ENCODE results near the gene DSG1.
"Not testable (repeated sequence)": the region's sequence is repeated elsewhere in the genome, so short reads cannot be mapped to it uniquely, and the experiment has no call there.

The DSG1 gene

GRCh38 chr18:31317860-31318259 is at the start of gene DSG1:
Gene DSG1 (plus strand): TSS chr18:31318160. CDS start chr18:31318301, 141 bp downstream.
- no peak for DNase-seq

GRCh38 chr18:31268985-31269406 is 49.0 kb upstream of the DSG1 start:
- DNase-seq: no peak

GRCh38 chr18:31269566-31269965 is 48.4 kb upstream of the DSG1 start:
- DNase-seq: no peak

DNA sequence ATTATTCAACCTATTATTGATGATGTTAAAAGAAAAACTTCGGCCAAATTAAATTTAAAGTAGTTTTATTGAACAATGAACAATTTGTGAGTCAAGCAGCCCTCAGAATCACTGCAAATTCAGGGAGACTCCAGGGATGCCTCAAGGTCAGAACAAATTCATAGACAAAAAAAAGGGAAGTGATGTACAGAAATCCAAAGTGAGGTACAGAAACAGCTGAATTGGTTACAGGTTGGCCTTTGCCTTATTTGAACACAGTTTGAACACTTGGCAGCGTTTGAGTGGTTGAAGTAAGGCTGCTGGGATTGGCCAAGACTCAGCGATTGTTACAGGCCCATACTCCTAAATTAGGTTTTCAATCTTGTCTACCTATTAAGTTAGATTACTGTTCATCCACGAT is 47.4 kb upstream of the DSG1 start:
- no peak for DNase-seq

DNA sequence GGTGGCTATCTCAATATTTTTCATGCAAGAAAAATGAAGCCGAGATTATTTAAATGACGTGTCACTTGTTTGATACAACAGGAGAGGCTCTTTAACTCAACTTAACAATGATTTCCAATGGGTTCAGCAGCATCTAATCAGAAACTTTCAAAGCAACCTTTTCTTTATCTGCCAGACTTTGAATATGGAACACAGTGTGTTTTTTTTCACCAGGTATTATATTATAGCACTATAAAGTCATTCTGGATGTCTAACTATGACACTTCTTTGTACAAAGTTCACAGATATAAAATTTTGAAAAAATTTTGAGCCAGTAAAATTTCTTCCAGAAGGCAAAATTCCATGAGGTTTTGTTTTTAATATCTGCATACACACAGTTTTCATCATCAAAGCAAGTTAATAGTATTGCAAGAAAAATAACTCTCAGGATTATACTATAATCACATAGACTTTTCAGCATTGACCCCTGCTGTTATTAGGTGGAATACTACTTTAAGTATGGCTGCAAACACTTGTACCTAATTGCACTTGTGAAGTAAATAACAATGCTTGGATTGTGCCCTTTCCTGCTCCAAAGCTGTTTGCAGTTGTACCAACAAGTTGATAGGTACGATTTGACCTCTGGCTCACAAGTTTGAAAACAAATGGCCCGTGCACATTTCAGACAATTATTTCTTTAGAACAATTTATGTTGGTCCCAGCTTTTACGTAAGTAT is 44.0 kb upstream of the DSG1 start:
- DNase-seq: no peak

- no peak for DNase-seq
Observed at GRCh38 chr18:31274931-31275330, 43.0 kb upstream of the DSG1 start.

GRCh38 chr18:31275722-31276463 is 42.1 kb upstream of the DSG1 start:
- no peak for DNase-seq

- no peak for DNase-seq
Observed at GRCh38 chr18:31278609-31279071, 39.3 kb upstream of the DSG1 start.

- no peak for DNase-seq
Observed at GRCh38 chr18:31280502-31280901, 37.5 kb upstream of the DSG1 start.

- no peak for DNase-seq
Observed at GRCh38 chr18:31281437-31281836, 36.5 kb upstream of the DSG1 start.

DNA sequence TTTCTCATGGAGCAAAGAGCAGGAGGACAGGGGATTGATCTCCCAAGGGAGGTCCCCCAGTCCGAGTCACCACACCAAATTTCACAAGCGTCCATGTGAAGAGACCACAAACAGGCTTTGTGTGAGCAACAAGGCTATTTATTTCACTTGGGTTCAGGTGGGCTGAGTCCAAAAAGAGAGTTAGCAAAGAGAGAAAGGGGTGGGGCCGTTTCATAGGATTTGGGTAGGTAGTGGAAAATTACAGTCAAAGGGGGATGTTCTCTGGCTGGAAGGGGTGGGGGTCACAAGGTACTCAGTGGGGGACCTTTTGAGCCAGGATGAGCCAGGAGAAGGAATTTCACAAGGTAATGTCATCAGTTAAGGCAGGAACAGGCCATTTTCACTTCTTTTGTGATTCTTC is 28.5 kb upstream of the DSG1 start:
- DNase-seq: not testable (repeated sequence)

DNA sequence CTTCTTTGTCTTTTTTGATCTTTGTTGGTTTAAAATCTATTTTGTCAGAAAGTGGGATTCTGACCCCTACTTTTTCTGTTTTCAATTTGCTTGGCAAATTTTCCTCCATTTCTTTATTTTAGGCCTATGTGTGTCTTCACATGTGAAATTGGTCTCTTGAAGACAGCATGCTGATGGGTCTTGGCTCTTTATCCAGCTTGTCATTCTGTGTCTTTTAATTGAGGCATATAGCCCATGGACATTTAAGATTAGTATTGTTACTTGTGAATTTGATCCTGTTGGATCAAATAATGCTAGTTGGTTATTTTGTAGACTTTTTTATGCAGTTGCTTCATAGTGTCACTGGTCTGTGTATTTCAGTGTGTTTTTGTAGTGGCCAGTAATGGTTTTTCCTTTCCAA is 26.3 kb upstream of the DSG1 start:
- DNase-seq: no peak

DNA sequence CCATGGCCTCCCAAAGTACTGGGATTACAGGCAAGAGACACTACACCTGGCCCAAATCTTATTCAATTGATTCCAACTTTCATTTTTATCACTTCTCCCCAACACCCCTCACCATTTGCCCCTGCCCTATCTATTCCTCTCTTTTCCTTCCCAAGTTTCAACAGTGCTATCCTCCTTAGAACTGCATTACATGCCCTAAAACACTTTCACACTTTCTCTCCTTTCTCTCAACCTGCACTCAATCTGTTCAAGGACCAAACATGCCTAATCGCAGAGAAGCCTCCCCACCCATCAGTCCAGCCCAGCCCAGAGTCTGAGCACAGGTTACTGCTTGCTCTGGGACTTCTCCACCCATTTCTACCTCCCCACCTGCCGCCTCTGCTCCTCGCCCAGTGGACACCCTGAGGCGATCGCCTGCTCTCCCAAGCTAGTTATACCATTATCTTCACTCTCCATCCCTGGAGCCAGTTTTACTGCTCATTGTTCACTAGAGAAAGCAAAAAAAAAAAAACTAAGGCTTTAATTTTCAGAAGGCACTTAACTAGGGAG is 23.7 kb upstream of the DSG1 start:
- DNase-seq: no peak

DNA sequence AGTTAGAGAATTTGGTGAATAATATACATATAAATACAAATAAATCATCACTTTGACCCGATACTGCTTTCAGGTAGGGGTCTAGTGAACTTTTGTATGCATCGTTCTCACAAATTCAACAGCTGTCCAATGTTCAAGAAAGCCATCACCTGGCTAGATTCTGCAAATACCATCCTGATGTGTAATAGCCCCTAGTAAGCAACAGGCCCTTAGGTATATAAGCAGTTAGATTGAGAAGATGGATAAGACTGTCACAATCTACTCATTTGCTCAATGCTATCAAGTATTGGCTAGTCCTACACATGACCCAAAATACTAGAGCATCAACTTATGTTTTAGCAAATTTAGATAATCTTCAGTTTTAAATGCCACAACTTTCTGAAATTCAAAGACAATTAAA is 20.7 kb upstream of the DSG1 start:
- no peak for DNase-seq

- DNase-seq: no peak
Observed at GRCh38 chr18:31301201-31301655, 16.7 kb upstream of the DSG1 start.

DNA sequence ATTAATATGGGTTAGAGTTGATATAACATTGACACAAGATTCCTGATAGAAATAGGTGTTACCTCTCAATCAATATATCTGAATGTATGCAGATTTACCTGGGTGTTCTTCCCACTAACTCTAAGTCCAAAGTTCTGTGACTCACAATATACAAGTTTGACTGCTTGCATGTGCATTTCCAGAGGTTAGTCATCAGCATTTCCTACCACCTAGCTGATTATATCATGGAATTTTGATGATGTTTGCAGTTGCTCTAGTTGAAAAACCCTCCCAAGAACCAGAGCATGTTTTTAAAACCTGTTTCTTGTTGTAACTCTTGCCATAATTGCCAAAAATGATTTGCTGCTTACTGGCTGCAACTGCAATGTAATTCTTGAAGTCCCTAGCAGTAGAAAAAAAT is 15.0 kb upstream of the DSG1 start:
- DNase-seq: no peak

GRCh38 chr18:31303771-31304170 is 14.2 kb upstream of the DSG1 start:
- DNase-seq: no peak

GRCh38 chr18:31309115-31309514 is 8.8 kb upstream of the DSG1 start:
- DNase-seq: no peak

- no peak for DNase-seq
Observed at GRCh38 chr18:31316974-31317373, 986 bp upstream of the DSG1 start.

- DNase-seq: no peak
Observed at GRCh38 chr18:31321719-31322118, 3.8 kb downstream of the DSG1 start.

- DNase-seq: no peak
Observed at GRCh38 chr18:31325051-31325450, 7.1 kb downstream of the DSG1 start.

- no peak for DNase-seq
Observed at GRCh38 chr18:31329787-31330438, 12.0 kb downstream of the DSG1 start.

- no peak for DNase-seq
Observed at GRCh38 chr18:31343454-31343853, 25.5 kb downstream of the DSG1 start.

- not testable (repeated sequence) for DNase-seq
Observed at GRCh38 chr18:31353336-31353735, 35.4 kb downstream of the DSG1 start.
